ENCODE results near the gene KCNIP1. TPM values are rescaled to one million over a fixed set of nuclear protein-coding genes. Genes with fewer than 3 reads are reported as not detected.

Gene KCNIP1
- total RNA-seq, 1 donor from 2014 or later = 2.3 TPM

DNA sequence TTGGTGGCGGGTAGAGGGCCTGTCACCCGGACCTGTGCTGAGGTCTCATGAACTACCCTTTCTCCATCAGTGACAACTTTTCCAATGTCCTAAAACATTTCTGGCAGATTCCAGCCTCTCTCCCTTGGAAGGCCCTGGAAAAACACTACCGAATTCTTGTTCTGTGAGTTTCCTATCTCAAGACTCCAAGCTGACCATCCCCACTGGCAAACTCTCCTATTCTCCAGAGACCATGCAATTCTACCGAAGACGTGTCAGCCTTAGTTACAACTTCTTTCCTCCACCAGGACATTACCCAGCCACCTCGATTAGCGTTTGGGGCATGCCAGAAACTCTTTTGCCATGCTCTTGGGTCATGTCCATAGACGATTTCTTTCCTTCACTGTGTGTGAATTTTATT is 252.9 kb downstream of the KCNIP1 start:
- H3K27me3 Mint-ChIP-seq (ENCODE audit: low read depth) = no peaks in the 10 kb centered on the region
- H3K4me3 Mint-ChIP-seq = no peak overlapping the region
- DNase-seq (ENCODE audit: low spot score in 2 of 2, unreplicated experiment in 2 of 2) = no peak
- H3K4me1 Mint-ChIP-seq = peaks cover 63% of the 10 kb centered on the region
- no peaks in the 10 kb centered on the region for H3K9me3 Mint-ChIP-seq
- TF ChIP-seq, protein P1, sequence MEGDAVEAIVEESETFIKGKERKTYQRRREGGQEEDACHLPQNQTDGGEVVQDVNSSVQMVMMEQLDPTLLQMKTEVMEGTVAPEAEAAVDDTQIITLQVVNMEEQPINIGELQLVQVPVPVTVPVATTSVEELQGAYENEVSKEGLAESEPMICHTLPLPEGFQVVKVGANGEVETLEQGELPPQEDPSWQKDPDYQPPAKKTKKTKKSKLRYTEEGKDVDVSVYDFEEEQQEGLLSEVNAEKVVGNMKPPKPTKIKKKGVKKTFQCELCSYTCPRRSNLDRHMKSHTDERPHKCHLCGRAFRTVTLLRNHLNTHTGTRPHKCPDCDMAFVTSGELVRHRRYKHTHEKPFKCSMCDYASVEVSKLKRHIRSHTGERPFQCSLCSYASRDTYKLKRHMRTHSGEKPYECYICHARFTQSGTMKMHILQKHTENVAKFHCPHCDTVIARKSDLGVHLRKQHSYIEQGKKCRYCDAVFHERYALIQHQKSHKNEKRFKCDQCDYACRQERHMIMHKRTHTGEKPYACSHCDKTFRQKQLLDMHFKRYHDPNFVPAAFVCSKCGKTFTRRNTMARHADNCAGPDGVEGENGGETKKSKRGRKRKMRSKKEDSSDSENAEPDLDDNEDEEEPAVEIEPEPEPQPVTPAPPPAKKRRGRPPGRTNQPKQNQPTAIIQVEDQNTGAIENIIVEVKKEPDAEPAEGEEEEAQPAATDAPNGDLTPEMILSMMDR (IDR thresholded peaks at IDR 0.05; ENCODE audit: unreplicated experiment) = no peak
- H3K36me3 Mint-ChIP-seq = no peaks in the 10 kb centered on the region
- H3K27ac Mint-ChIP-seq = peak overlapping the region; percentile 65

- Mint-ChIP-seq H3K4me1 (peaks cover 62% of the 10 kb centered on the region), H3K27me3 (ENCODE audit: low read depth) (no peaks in the 10 kb centered on the region), H3K4me3 (no peak overlapping the region), H3K9me3 (no peaks in the 10 kb centered on the region), H3K36me3 (no peaks in the 10 kb centered on the region), H3K27ac (peak overlapping the region; percentile 59)
- TF ChIP-seq, protein P1 (IDR thresholded peaks at IDR 0.05; ENCODE audit: unreplicated experiment) = no peak
- no peak for DNase-seq (ENCODE audit: low spot score in 2 of 2, unreplicated experiment in 2 of 2)
These were observed 253.4 kb downstream of the KCNIP1 start for GRCh38 chr5:170757182-170757601.

GRCh38 chr5:170757669-170758068 is 253.8 kb downstream of the KCNIP1 start:
- Mint-ChIP-seq H3K27me3 (ENCODE audit: low read depth) (no peaks in the 10 kb centered on the region), H3K9me3 (no peaks in the 10 kb centered on the region), H3K36me3 (no peaks in the 10 kb centered on the region), H3K27ac (peak overlapping the region; percentile 37), H3K4me3 (no peak overlapping the region), H3K4me1 (peaks cover 59% of the 10 kb centered on the region)
- TF ChIP-seq, protein P1 (IDR thresholded peaks at IDR 0.05; ENCODE audit: unreplicated experiment) = no peak
- DNase-seq (ENCODE audit: low spot score in 2 of 2, unreplicated experiment in 2 of 2) = no peak

- H3K27ac Mint-ChIP-seq = no peak overlapping the region
- peaks cover 51% of the 10 kb centered on the region for H3K4me1 Mint-ChIP-seq
- DNase-seq (ENCODE audit: low spot score in 2 of 2, unreplicated experiment in 2 of 2) = no peak
- no peaks in the 10 kb centered on the region for H3K27me3 Mint-ChIP-seq (ENCODE audit: low read depth)
- H3K4me3 Mint-ChIP-seq = no peak overlapping the region
- H3K9me3 Mint-ChIP-seq = no peaks in the 10 kb centered on the region
- TF ChIP-seq, protein P1 (IDR thresholded peaks at IDR 0.05; ENCODE audit: unreplicated experiment) = no peak
- no peaks in the 10 kb centered on the region for H3K36me3 Mint-ChIP-seq
These were observed 254.7 kb downstream of the KCNIP1 start for GRCh38 chr5:170758481-170758880.

- no peak overlapping the region for H3K27ac Mint-ChIP-seq
- no peak overlapping the region for H3K4me3 Mint-ChIP-seq
- H3K36me3 Mint-ChIP-seq = no peaks in the 10 kb centered on the region
These were observed 256.3 kb downstream of the KCNIP1 start for GRCh38 chr5:170760113-170760512.

More at GRCh38 chr5:170760113-170760512, 256.3 kb downstream of the KCNIP1 start:
- Mint-ChIP-seq H3K4me1 (peaks cover 46% of the 10 kb centered on the region), H3K27me3 (ENCODE audit: low read depth) (no peaks in the 10 kb centered on the region), H3K9me3 (no peaks in the 10 kb centered on the region)
- no peak for DNase-seq (ENCODE audit: low spot score in 2 of 2, unreplicated experiment in 2 of 2)
- TF ChIP-seq, protein P1 (IDR thresholded peaks at IDR 0.05; ENCODE audit: unreplicated experiment) = no peak

Measured in mesothelial cell of epicardium (in vitro differentiated cells).